Measurements from ENCODE around the gene AADACL4.

Gene AADACL4

GRCh38 chr1:12616709-12617373 lies 27.0 kb upstream of the AADACL4 start:
- Histone ChIP-seq H3K79me2 (ENCODE audit: low read length) (no peaks in the 10 kb centered on the region), H3K4me2 (ENCODE audit: low read length) (no peak overlapping the region), H4K20me1 (ENCODE audit: insufficient read depth, low read length) (no peaks in the 10 kb centered on the region), H3K9me3 (ENCODE audit: insufficient read depth, low read length) (no peaks in the 10 kb centered on the region), H3K4me3 (ENCODE audit: low read length) (no peak overlapping the region), H3K27me3 (ENCODE audit: low read depth, low read length) (no peaks in the 10 kb centered on the region), H2AFZ (ENCODE audit: low read depth, low read length) (no peak overlapping the region), H3K36me3 (replicated peaks; ENCODE audit: low read depth, low read length) (no peaks in the 10 kb centered on the region), H3K4me1 (ENCODE audit: low read length) (peaks cover 8% of the 10 kb centered on the region), H3K9ac (ENCODE audit: low read length) (no peak overlapping the region), H3K27ac (ENCODE audit: low read length) (no peak overlapping the region)
- TF ChIP-seq CTCF (IDR thresholded peaks at IDR 0.05; ENCODE audit: low read depth, low read length) (no peak), EZH2phosphoT487 (IDR thresholded peaks at IDR 0.05; ENCODE audit: low read depth) (no peak)

- H3K9me3 ChIP-seq (ENCODE audit: insufficient read depth, low read length), result no peaks in the 10 kb centered on the region
- no peak overlapping the region for H3K9ac ChIP-seq (ENCODE audit: low read length)
- H2AFZ ChIP-seq (ENCODE audit: low read depth, low read length), result no peak overlapping the region
- no peak overlapping the region for H3K4me2 ChIP-seq (ENCODE audit: low read length)
- H3K36me3 ChIP-seq (replicated peaks; ENCODE audit: low read depth, low read length), result no peaks in the 10 kb centered on the region
- no peaks in the 10 kb centered on the region for H3K27me3 ChIP-seq (ENCODE audit: low read depth, low read length)
- H3K27ac ChIP-seq (ENCODE audit: low read length), result no peak overlapping the region
- no peak overlapping the region for H3K4me3 ChIP-seq (ENCODE audit: low read length)
- H4K20me1 ChIP-seq (ENCODE audit: insufficient read depth, low read length), result no peaks in the 10 kb centered on the region
- H3K4me1 ChIP-seq (ENCODE audit: low read length), result peaks cover 8% of the 10 kb centered on the region
- TF ChIP-seq EZH2phosphoT487 (IDR thresholded peaks at IDR 0.05; ENCODE audit: low read depth), result no peak
- TF ChIP-seq CTCF (IDR thresholded peaks at IDR 0.05; ENCODE audit: low read depth, low read length), result no peak
- no peaks in the 10 kb centered on the region for H3K79me2 ChIP-seq (ENCODE audit: low read length)
Measured at GRCh38 chr1:12617511-12617900, 26.4 kb upstream of the AADACL4 start.

- no peaks in the 10 kb centered on the region for H3K36me3 ChIP-seq (replicated peaks; ENCODE audit: low read depth, low read length)
- no peak within 1 kb of the TSS for H3K4me3 ChIP-seq (ENCODE audit: low read length)
- TF ChIP-seq EZH2phosphoT487 (IDR thresholded peaks at IDR 0.05; ENCODE audit: low read depth), result no peak
- TF ChIP-seq CTCF (IDR thresholded peaks at IDR 0.05; ENCODE audit: low read depth, low read length), result no peak
- no peak within 1 kb of the TSS for H3K4me2 ChIP-seq (ENCODE audit: low read length)
- H3K27ac ChIP-seq (ENCODE audit: low read length), result no peak within 1 kb of the TSS
- no peaks in the 10 kb centered on the region for H4K20me1 ChIP-seq (ENCODE audit: insufficient read depth, low read length)
- H3K79me2 ChIP-seq (ENCODE audit: low read length), result no peaks in the 10 kb centered on the region
- H3K4me1 ChIP-seq (ENCODE audit: low read length), result peaks cover 8% of the 10 kb centered on the region
- H3K9me3 ChIP-seq (ENCODE audit: insufficient read depth, low read length), result no peaks in the 10 kb centered on the region
- H2AFZ ChIP-seq (ENCODE audit: low read depth, low read length), result no peak within 1 kb of the TSS
- H3K27me3 ChIP-seq (ENCODE audit: low read depth, low read length), result no peaks in the 10 kb centered on the region
- no peak within 1 kb of the TSS for H3K9ac ChIP-seq (ENCODE audit: low read length)
Measured at GRCh38 chr1:12617901-12618660, 25.8 kb upstream of the AADACL4 start, which contains the start of gene DHRS3. Gene DHRS3 (minus strand): TSS chr1:12618210. CDS start chr1:12617348, 862 bp downstream.

DNA sequence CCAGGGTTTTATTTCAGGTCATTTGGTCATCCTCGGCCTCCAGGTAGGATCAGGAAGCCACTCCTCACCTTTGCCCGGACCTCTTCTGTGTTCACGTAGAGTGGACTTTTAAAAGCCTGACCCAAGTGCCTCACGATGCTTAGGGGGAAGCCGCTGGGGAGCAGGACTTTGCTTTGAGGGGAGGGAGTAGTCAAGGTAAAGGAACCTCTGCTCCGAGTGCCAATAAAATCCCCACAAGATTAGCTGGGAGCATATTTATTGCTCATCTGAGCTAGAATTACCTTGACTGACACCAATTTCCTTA lies 25.3 kb upstream of the AADACL4 start:
- Histone ChIP-seq H3K36me3 (replicated peaks; ENCODE audit: low read depth, low read length) (no peaks in the 10 kb centered on the region), H3K4me3 (ENCODE audit: low read length) (no peak overlapping the region), H3K9ac (ENCODE audit: low read length) (no peak overlapping the region), H3K4me2 (ENCODE audit: low read length) (no peak overlapping the region), H3K9me3 (ENCODE audit: insufficient read depth, low read length) (no peaks in the 10 kb centered on the region), H3K79me2 (ENCODE audit: low read length) (no peaks in the 10 kb centered on the region), H2AFZ (ENCODE audit: low read depth, low read length) (no peak overlapping the region), H4K20me1 (ENCODE audit: insufficient read depth, low read length) (no peaks in the 10 kb centered on the region), H3K4me1 (ENCODE audit: low read length) (peaks cover 8% of the 10 kb centered on the region), H3K27me3 (ENCODE audit: low read depth, low read length) (no peaks in the 10 kb centered on the region), H3K27ac (ENCODE audit: low read length) (no peak overlapping the region)
- TF ChIP-seq CTCF (IDR thresholded peaks at IDR 0.05; ENCODE audit: low read depth, low read length) (no peak), EZH2phosphoT487 (IDR thresholded peaks at IDR 0.05; ENCODE audit: low read depth) (no peak)

Measured in OCI-LY3 (cell line).